Kasumi-1 (cell line): ENCODE measurements around the gene TBRG4.
A peak's percentile ranks its signal among the peaks of the same experiment; 100 is the strongest.
"Not testable (repeated sequence)": the region's sequence is repeated elsewhere in the genome, so short reads cannot be mapped to it uniquely, and the experiment has no call there.

Experiments used
- DNase-seq, 2 experiments: peaks; one replicate each; lab custom pipeline; 2025; lab: John Stamatoyannopoulos, UW

TBRG4 gene

DNA sequence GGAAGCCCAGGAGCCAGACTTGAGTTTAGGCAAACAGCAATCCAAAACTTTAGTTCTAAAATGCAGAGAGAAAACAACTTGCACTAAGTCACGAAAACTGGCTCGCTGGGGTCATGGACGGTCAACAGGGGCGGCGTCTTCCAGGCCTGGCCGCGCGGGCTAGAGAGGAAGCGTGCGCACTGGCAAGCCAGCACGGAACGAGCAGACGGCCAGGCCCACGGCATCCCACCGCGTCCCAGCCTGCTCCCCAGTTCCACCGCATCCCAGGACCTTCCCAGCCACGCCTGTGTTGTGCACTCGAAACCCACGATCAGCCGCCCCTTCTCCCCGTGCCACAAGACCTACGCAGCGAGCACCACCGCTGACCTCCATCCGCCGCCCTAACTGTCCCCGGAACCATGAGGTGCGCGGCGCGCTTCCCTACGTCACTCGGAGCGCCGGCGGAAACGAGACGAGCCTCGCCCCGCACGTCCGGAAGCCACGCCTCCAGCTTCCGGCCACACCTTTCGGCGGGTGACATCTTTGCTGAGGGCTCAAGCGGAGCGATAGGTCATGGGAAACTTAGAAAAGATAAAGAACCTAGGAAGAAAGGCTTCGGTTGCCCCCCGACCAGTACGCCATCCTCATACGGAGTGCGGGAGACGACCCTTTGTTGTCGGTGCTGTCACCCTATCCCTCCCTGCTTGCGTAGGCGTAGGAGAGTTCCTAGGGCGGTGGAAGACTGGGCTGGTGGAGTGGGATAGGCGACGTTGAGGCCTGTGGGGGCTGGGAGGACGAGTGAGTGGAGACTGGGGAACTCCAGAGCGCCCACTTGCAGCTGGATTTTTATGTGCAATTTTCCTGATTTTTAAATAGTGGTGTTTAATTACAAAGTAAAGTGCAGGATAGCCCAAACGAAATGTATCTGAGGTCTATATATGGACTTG, at the start of gene TBRG4:
TSS of gene TBRG4 (minus strand) at position 400 of the 926 bp plus-strand sequence. CDS start 2,460 bp downstream, outside the sequence.
- peak; percentile 97 to 99 for DNase-seq

DNA sequence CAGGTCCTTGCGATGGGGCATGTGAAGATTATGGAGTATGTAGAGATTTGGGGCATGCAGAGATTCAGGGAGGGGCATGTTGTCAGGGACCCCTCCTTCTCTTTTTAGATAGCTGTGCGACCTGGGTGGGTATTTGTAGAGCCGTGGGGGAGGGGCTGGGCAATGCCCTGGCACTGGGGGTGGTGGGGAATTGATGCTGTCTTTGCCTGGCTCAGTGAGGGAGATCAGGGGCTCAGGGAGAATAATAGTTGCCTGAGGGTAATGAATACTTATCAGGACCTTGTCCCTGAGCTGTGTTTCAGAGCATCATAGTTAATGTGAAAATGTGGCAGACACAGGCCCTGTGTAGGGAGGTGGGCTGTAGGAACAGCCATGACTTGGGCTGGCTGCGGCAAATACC, 49.6 kb upstream of the TBRG4 start:
- no peak for DNase-seq

DNA sequence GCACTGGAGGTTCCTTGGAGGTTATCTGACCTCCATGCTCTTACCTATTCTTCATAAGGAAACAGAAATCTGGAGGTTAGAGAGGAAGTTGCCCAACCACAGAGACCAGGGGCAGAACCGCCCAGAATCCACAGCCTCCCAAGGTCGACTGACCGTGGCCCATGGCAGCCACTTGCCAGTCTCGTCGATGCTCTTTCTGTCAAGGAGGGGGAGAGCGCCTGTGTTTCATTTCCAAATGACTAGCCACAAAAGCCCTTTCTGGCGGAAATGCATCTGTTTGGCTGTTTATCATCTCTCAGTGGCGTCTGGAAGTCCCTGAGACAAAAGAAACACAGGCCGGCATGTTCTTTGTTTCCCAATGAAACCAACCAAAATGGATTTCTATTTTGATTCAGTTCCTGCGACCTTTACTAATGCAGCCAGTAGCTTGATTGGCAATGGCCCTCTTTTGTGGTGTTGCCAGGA, 49.0 kb upstream of the TBRG4 start:
- DNase-seq = no peak

DNA sequence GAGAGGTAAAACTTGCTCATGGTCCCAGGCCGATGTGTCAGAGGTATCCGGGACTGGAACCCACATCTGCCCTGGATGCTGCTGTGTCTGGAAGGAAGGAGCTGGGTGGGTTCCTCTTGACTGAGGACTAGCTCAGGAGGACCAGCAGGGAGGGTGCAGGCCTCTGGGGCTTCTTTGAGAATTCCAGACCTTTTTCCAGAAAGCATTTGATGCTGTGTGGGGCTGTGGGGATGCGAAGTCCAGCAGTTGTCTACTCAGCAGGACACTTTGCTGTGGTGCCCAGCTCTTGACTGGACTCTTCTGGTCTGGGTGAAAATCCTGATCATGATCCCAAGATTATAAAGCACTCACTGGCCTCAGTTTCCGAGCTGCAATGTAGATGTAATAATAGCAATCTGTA, 47.8 kb upstream of the TBRG4 start:
- no peak for DNase-seq

DNA sequence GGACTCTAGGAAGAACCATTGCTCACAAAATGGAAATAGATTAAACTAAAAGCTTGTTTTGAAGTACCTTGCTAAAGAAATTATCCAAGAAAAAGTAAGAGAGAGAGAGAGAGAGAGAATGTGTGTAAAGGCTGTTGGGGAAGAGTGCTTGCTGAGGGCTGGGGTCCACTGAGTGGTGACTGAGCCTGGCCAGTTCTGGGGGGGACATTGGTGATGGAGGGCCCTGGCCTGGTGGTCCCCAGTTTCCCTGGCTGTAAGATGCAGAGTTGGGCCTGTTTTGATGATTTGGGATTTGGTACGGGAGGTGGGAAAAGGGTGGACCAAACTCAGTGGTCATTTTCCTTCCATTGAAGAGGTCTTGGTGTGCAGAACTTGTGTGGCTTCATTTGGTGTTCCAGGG, 47.0 kb upstream of the TBRG4 start:
- no peak for DNase-seq

- no peak for DNase-seq
These were observed 46.3 kb upstream of the TBRG4 start, which contains the start of gene RAMP3 for GRCh38 chr7:45157653-45158401. TSS of gene RAMP3 (plus strand) at chr7:45157791. CDS start at chr7:45157829, 38 bp downstream.

DNA sequence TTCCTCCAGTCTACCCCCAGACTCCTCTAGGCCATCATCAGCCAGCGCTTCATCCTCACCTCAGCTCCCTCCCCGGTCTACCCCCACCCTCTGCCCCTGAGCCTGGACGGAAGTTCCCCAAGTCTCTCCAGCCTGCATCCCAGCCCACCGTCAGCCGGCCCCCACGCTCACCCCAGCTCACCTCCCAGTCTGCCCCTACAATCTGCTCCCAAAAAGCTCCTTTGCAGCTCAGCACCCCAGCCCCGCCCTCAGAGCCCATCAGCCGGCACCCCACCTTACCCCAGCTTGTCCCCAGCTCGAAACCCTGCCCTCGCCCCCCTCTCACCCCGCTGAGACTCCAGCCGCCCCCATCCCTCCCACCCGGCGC, 45.8 kb upstream of the TBRG4 start:
- no peak for DNase-seq

DNA sequence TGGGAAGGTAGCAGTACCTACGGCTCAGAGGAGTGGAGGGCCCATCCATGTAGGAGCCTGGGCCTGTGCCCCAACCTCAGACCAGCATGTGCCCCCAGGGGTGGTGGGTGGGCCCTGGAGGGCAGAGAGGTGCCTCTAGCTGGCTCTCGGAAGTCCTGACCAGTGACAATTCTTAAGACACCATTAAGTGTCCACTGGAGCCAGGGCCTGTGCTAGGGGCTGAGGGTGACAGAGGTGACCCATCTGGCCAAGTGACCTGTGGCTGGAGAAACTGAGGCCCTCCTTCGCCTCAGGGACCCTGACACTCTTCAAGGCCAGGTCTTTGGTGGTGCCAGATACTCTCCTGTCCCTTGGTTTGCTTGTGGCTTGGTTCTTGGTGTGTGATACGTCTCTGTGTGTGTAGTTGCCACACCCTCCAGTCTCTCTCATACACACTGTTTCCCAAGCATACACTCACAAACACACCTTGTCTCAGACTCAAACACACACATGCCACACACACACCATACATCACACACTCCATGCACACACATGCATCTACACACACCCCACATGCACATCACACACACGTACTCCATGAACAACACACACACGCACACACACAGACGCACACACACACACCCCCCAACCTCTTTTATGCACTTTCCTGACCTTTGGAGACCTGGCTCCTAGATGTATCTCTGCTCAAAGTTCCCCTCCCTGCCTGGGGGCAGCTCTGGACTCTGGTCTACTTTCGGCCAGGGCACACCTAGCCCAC, 45.2 kb upstream of the TBRG4 start:
- DNase-seq = no peak

DNA sequence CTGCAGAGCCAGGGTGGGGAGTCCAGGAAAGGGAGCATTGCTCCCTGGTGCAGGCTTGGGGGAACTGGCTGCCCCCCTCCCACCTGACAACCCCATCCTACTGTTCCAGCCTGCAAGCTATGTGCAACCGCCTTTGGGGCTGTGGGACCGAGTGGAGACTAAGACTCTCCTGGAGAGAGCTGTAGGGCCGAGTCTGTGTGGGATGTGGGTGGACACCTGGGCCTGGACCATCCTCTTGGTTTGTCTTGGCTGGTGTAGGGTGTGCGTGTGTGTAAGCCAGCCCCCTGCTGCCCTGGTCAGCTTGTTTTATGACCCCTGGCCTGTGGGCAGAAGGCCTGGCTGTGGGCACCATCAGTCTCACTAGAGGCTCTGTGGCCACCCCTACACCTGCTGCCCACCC, 44.4 kb upstream of the TBRG4 start:
- no peak for DNase-seq

DNA sequence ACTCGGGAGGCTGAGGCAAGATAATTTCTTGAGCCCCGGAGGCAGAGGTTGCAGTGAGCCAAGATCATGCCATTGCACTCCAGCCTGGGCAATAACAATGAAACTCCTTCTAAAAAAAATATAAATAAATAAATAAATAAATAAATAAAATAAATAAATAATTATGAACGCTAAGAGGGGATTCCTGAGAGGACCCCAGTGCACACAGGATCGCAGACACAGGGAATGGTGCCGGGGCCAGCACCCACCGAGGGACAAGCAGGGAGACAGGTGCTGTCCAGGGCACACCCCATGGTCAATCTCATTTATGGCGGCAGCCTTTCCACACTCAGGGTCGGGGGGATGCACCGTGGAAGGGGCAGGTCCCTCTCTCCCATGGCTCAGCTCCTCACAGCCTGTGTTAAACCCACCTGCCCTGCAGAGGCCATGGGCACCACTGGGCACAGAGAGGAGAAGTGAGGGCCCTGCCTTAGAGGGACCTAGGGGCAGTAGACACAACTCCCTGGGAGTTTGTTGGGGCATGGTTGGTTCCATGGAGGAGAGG, 43.9 kb upstream of the TBRG4 start:
- no peak for DNase-seq

GRCh38 chr7:45153861-45154260, 42.4 kb upstream of the TBRG4 start:
- DNase-seq = not testable (repeated sequence)

GRCh38 chr7:45153233-45153632, 41.7 kb upstream of the TBRG4 start:
- no peak for DNase-seq

DNA sequence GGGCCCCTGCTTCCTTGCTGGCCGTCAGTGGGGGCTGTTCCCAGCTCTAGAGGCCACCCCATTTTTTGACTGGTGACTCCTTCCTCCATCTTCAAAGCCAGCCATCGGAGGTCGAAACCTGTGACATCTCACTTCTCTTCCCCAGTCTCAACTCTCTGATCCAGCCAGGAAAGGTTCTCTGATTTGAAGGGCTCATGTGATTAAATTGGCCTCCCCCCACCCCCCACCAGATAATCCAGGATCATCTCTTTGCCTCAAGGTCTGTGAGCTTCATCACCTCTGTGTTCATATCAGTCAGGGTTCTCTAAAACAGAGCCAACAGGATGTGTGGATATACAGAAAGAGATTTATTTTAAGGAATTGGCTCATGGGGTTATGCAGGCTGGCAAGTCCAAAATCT, 40.5 kb upstream of the TBRG4 start:
- no peak for DNase-seq

DNA sequence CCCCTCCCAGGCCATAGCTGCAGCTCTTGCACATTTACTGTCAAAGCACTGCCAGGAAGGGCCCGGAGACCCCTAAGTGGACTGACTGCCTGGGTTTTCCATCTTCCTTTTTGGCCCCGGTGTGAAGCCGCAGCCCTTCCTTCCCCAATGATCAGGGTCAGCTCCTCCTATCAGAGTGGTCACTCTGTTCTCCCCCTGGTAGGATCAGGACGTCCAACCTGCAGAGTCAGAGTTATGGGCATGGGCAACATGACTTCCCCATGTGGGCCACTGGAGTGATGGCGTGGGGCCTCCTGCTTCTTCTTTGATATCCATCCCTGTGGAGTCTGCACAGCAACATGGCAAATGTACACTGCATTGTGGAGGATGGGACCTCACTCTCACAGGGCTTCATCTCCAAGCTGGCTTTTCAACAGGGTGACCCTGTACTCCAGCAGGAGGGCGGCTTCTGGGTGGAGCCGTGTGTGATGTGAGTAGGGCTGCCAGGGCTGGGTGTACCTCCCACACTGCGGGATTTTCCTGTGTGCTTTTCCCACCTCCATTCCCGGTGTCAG, 39.7 kb upstream of the TBRG4 start:
- no peak for DNase-seq

DNA sequence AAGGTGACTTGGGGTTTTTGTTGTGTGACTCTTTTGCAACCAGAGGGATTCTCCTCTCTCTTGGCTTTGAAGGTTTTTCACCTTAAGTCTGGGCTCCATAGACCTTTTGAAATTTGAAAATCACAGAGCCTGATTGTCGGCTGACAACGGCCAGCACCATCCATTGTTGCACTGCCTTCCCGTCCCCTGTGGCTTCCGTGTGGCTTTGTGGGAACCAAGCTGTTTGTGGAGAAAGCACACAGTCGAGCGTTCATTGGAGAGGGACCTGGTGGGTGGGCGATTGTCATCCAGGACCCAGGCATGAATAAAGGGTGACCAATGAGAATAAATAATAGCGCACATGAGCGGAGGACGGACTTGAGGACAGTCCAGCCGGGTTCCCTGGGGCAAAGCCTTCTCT, 38.7 kb upstream of the TBRG4 start:
- no peak for DNase-seq

GRCh38 chr7:45149606-45150005, 38.1 kb upstream of the TBRG4 start:
- no peak for DNase-seq

DNA sequence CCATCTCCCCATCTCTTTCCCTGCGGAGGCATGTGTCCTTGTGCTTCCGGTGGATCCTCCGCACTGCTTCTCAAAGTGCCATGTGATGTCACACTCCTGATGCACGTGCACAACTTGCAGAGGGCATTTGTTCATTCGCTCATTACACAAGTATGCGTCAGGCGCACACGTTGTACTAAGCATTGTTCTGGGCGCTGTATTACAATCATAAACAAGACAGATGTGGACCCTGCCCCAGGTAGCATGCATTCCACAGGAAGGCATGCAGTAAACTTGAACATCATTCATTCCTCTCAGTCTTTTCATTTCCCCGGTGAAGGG, 37.1 kb upstream of the TBRG4 start:
- no peak for DNase-seq

DNA sequence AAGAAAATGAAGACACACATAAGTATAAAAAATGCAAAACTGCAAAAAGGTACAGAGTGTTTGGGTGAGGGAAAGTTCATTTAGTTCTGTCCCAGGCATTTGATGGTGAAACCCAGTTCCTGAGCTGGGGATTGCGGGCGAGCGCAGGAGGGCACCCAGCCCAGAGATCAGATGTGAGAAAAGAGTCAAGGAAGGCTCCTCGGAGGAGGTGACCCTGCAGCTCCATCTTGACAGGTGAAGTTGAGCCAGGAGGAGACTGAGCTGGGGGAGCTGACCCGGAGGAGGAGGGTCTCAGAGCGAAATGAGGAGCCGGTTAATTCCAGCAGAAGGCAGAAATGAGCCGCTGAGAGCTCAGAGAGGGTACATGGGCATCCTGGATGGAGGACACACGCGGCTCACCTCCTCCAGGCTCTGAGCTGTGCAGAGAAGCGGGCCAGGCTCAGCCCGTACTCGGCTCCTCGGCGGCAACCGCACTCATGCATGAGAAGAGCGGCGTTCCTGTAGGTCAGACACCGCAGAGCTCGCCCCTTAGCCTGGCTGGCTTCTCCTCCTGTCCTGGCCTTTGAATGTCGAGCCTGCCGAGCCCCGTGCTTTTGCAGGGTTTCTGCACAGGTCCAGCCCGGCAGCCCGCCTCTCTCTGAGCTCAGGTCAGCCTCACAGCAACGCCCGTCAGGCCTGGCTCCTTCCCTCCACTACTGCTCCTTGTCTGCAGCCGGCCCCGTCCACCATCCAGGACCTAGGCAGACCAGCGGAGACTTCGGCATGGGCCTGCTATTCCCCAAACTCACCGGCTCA, 36.6 kb upstream of the TBRG4 start:
- no peak for DNase-seq

DNA sequence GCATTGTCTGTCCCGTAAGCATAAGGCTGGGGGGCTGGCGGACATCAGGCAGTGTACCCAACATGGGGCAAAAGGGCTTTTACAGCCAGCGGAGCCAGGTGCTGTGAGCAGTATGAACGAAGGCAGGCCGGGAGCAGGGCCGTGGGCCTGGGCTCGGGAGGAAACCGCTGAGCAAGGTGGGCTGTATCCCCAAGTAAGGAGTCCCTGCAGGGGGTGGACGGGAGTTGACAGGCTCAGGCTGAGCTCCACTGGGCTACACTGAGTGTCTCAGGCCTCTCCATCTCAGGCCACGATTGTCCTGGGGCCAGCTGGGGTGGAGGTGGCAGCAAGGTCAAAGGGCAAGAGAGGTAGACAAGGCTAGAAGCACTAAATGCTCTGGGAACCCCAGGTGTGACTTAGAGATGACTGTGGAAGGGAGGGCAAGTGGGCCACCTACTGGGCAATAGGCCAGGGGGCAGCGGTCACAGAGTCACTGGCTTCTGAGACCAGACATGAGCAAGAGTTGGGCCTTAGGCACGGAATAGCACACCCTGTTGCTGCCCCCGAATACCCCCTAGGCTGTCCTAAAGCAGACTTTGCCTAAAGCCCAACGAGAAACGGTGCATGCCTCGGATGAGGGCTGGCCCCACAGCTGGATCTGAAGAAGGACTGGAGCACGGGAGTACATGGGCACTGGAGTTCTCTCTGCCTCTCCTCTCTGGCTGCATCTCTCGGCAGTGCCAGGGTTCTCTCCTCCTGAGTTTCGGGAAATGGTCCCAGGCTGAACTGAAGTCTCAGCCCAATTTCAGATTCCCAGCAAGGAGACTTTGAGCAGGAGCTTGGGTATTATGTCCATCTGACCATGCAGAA, 35.3 kb upstream of the TBRG4 start:
- DNase-seq = no peak

GRCh38 chr7:45145881-45146280, 34.4 kb upstream of the TBRG4 start:
- no peak for DNase-seq
